Stomach (tissue), 4 donors: ENCODE data around the gene MAN2B1.

Experiments used
- CTCF ChIP-seq, 7 experiments: fragments of 450-650 bp in 4 of 7; fragments of 200-600 bp in 3 of 7; sonication (generic) in 3 of 7; IDR thresholded peaks; one replicate each; pipeline ENCODE4 v1.5.1; 2016 to 2019; ENCODE audit warnings: antibody characterized with exemption in 7 of 7, control low read depth in 2 of 7, mild to moderate bottlenecking in 1 of 7
- EP300 ChIP-seq: sonication (generic); formaldehyde crosslinking; IDR thresholded peaks from one replicate; pipeline ENCODE4 v1.6.1; 2017; ENCODE audit warnings: antibody characterized with exemption
- POLR2A ChIP-seq, 4 donors: fragments of 450-650 bp; IDR thresholded peaks; one replicate each; pipeline ENCODE4 v1.6.1; 2016; ENCODE audit warnings: antibody characterized with exemption in 4 of 4, control low read depth in 2 of 4, mild to moderate bottlenecking in 1 of 4, moderate library complexity in 1 of 4
- POLR2AphosphoS5 ChIP-seq, 3 donors: sonication (generic); formaldehyde crosslinking; IDR thresholded peaks; one replicate each; pipeline ENCODE4 v1.6.1; 2016; ENCODE audit warnings: antibody characterized with exemption in 3 of 3

GRCh38 chr19:12626958-12627357 is 39.6 kb downstream of the MAN2B1 start:
- no peak for TF ChIP-seq POLR2AphosphoS5 (IDR thresholded peaks at IDR 0.05)
- no peak for TF ChIP-seq EP300
- TF ChIP-seq CTCF (IDR thresholded peaks at IDR 0.05): no peak
- TF ChIP-seq POLR2A (IDR thresholded peaks at IDR 0.05): no peak
